ENCODE results near the gene EPPIN. TPM values are rescaled to one million over a fixed set of nuclear protein-coding genes. Genes with fewer than 3 reads are reported as not detected.

Gene EPPIN
- total RNA-seq, 1 donor from 2014 or later, result not detected

Other genes with a start within 250 kb of the EPPIN start
- 0.17 TPM in 1 of 2 replicates, not detected in the other for gene RBPJL, start 240.6 kb downstream of the EPPIN start, total RNA-seq
- 6.1 and 6.7 TPM in 2 replicates for gene MATN4, start 239.1 kb downstream of the EPPIN start, total RNA-seq
- gene SDC4, start 199.0 kb downstream of the EPPIN start, total RNA-seq, result 89.7 and 90.4 TPM in 2 replicates
- gene SYS1, start 184.2 kb downstream of the EPPIN start, total RNA-seq, result 30.7 and 32.2 TPM in 2 replicates
- gene TP53TG5, start 169.1 kb downstream of the EPPIN start, total RNA-seq, result not detected in 2 replicates
- 19.6 and 22.5 TPM in 2 replicates for gene DBNDD2, start 139.1 kb downstream of the EPPIN start, total RNA-seq
- 85.2 and 87.5 TPM in 2 replicates for gene PIGT, start 131.3 kb downstream of the EPPIN start, total RNA-seq
- 0.34 TPM in 1 of 2 replicates, not detected in the other for gene WFDC2, start 77.6 kb downstream of the EPPIN start, total RNA-seq
- gene SPINT3, start 31.8 kb downstream of the EPPIN start, total RNA-seq, result not detected in 2 replicates
- gene WFDC6, start 7.9 kb downstream of the EPPIN start, total RNA-seq, result not detected in 2 replicates
- not detected in 2 replicates for gene WFDC8, start 31.9 kb upstream of the EPPIN start, total RNA-seq
- not detected in 2 replicates for gene WFDC10A, start 82.3 kb upstream of the EPPIN start, total RNA-seq
- not detected in 2 replicates for gene WFDC9, start 83.9 kb upstream of the EPPIN start, total RNA-seq
- not detected in 2 replicates for gene WFDC11, start 122.8 kb upstream of the EPPIN start, total RNA-seq
- gene WFDC13, start 154.6 kb upstream of the EPPIN start, total RNA-seq, result not detected in 2 replicates
- gene WFDC10B, start 157.6 kb upstream of the EPPIN start, total RNA-seq, result not detected in 2 replicates
- not detected in 2 replicates for gene SPINT4, start 174.9 kb upstream of the EPPIN start, total RNA-seq
- not detected in 2 replicates for gene WFDC3, start 244.5 kb upstream of the EPPIN start, total RNA-seq
- 32.2 and 33.6 TPM in 2 replicates for gene DNTTIP1, start 244.6 kb upstream of the EPPIN start, total RNA-seq

Data from T-helper 1 cell treated with Interleukin-12 subunit alpha and Interleukin-12 subunit beta and Interleukin-4 antibody, amounts not matched to agents 30 ng/mL and 1 ng/mL, for 36 hours (primary cell).